AG08395 (cell line): ENCODE measurements around the gene TTLL8.
"Not testable (repeated sequence)": the region's sequence is repeated elsewhere in the genome, so short reads cannot be mapped to it uniquely, and the experiment has no call there.

ENCODE experiments used
- DNase-seq: peaks from one replicate; pipeline ENCODE4 v3.0.0; 2012; ENCODE audit warnings: mixed read lengths, low spot score

TTLL8 gene

DNA sequence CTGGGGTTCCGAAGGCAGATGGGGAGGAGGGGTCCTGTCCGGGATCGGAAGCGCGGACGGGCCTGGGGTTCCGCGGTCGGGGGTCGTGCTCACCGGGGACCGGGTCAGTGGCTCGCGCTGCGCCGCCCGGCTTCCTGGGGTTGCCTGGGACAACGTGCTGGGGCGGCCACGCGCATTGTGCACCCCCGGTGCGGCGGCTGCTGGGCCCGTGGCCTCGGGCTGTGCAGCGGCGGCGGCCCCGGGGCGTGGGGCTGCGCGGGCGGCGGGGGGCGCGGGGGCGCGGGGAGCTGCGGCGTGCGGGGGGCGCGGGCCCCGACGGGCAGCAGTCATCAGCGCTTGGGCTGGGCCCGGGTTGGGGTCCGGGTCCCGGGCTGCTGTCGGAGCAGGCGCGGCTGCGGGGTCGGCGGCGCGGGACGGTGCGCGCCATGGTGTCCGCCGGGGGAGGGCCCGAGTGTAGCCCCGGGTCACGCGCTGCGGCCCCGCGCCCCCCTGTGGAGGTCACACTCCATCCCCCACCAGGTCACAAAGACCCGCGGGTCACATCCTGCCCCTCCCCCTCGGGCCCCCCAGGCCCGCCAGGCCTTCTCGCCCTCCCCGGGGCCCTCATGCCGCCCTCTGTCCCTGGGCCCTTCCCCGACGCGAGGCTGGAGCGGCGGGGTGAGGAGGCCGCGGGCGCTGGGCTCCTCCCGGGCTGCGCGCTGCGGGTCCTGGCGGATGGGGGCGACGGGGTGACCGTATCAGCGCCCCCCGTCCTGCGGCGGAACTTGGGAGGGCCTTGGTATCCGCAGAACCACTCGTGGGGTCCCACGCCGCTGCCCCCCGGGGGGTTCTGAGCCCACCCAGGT is at the start of gene TTLL8:
Gene TTLL8 (minus strand): TSS at position 238 of the 845 bp plus-strand sequence.
- DNase-seq = no peak

DNA sequence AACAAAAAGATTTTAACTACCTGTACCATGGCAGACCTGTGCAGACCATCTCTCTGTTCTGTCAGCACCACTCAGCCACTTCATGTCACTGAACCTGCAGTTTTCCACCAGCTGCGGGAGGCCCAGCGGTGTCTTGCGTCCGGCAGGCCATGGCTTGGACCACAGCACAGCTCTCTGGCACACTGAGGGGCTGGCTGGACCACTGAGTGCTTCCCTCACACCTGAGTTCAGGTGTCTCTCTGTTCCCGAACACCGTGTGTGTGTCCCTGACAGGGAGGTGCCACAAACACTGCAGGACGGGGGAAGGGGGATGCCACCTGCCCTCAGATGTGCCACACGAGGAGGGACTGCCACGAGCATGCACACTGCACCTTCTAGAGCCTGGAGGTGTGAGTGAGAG is 49.4 kb upstream of the TTLL8 start:
- no peak for DNase-seq

DNA sequence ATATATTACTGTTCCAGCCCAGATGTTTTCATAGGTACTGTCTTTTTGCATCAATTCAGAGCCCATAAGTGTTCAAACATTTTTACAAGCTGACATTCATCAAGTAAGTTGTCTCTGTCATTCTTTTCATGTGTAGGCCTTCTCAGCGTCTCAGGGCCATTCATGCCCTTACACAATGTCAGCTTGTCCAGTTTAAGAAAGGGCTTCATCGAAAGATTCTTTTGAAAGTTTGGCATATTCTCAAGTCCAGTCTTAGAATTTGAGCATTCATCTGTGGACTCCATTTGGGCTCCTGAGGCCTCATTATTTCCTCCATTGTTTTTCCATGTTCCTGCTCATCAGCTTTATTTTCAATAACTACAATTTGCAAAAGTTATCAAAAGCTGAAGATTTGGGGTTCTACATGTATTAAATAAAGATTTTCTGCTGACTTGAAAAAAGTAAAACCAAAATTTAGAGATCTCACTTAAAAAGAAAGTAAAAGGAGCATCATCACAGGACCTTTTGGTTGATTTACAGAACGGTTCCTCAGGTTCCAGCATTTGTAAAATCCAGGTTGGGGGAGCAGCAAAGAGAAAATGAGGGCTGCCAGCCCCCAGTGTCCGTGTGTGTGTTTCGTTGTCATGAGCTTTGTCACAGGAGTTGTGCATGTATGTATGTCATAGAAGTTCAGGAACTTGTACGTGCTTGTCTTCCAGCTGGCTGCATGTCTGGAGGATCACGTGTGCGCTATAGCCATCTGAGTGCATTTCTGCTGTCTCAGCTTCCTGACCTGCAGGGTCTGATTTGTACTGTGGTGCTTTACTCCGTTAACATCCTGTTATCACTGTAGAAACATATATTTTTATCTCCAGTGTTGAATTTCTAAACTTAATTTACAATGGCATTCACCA is 47.4 kb upstream of the TTLL8 start:
- no peak for DNase-seq

DNA sequence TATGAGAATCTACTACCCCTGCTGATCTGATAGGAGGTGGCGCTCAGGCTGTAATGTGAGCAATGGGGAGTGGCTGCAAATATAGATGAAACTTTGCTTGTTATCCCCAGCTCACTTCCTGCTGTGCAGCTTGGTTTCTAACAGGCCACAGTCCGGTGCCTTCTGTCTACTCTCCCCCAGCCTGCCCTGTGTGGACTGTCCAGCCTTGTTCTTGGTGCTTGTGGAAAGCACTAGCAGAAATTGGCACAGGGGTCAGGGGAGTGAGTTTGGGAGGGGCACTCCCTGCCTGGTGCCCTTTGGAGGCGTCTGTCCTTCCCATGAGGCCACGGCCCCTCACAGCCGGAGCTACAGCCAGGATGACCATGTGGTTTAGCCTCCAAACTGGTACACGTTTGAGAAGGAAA is 46.0 kb upstream of the TTLL8 start:
- no peak for DNase-seq

DNA sequence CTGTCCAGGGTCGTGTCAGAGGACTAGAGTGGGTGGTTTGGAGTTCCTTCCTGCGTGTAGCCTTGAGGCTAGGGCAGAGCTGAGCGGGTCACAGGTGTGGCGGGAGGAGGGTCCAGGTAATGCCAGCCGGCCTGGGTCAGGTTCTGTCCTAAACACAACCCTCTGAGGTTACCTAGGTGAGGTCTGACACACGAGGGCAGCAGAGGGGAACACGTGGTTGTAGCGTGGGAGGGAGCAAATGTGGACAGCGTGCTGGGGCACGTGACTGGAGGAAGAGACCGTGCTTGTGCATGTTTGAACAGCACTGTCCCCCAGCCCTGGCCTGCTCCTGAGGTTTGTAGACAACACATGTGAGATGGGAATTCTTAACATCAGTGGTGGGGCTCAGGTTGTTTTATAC is 44.8 kb upstream of the TTLL8 start:
- no peak for DNase-seq

DNA sequence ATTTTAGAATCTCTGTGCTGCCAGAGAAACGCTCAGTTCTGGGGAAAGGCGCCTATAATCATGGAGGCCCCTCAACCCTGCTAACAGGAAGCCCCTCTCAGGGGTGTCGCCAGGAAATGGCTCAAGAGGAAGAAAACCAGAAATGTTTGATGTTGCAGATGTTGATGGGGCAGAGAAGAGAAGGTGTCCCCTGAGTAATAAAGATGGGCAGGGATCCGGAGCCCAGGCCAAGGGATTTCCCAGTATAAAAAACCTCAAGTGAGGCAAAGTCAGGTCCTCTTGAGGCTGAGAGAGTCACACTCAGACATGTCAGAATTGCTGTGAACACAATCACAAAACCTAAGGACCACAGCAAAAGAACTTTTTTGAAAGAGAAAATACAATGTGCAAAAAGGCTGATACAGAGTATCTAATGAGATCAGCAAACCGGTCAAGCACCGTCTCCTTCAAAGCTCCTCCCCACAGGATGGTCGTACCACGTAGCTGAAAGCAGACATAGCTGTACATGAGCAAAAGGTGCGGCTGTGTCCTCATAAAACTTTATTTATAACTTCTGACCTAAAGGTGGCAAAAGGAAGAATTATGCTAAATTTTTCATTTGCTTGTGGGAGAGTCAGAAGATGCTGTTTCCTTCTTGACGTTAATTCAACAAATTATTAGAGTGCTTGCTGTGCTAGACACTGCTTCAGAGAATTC is 43.9 kb upstream of the TTLL8 start:
- DNase-seq = no peak

DNA sequence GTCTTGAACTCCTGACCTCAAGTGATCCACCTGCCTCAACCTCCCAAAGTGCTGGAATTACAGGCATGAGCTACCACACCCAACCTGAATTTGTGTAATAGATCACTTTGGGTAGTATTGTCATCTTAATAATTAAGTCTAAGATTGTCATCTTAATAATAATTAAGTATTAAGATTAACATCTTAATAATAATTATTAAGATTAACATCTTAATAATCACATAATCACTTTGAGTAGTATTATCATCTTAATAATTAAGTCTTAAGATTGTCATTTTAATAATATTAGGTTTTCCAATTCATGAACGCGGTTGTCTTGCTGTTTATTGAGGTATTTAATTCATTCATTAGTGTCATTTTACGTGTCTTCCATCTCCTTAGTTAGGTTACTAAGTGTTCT is 40.0 kb upstream of the TTLL8 start:
- no peak for DNase-seq

DNA sequence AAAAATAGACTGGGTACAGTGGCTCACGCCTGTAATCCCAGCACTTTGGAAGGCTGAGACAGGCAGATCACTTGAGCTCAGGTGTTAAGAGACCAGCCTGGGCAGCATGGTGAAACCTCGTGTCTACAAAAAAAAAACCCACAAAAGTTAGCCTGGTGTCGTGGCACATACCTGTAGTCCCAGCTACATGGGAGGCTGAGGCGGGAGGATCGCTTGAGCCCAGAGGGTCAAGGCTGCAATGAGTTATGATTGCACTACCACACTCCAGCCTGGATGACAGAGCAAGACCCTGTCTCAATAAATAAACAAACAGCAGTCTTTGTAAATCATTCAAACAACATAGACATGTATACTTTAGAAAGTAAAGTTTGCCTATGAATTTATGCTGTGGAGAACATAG is 34.2 kb upstream of the TTLL8 start:
- no peak for DNase-seq

DNA sequence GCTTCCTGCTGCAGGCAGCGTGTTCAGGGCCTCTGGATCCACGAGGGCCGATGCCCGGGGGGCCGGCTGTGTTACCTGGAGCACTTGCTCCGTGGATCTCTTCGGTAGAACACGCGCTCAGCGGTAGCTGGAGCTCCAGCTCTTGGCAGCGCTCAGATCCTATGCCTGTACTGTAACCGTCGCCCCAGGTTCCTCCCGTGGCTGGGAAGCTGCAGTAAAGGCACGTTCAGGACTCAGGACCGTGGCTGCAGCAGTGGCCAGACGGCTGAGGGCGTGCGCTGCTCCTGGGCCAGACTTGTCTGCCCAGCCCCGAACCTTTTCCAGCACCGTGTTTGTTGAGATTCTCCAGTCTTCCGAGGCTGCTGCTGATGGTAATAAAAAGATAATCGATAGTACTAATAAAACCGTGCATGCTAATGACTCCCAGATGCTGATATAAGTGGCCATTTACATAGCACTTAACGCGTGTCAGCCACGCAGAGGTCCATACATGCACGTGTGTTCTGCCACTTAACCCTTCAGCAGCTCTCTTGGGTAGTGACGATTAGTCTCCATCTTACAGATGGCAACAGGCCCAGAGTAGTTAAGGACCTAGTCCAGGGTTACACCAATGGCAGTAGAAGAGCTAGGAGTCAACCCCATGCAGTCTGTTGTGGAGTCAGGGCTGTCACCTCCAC is 33.1 kb upstream of the TTLL8 start:
- DNase-seq = no peak

DNA sequence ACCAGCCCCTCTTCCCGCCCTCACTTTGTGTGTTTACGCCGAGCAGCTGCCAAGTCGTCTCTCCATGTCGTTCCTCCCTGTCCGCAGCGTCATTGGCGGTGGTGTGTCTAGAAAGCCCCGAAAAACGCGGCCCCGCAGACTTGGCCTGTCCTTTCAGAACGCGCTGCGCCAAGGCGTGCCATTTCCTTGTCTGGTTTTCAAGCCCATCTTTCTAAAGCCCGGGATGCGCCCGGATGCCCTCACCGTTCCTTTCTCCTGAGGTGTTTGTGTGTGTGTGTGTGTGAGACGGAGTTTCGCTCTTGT is 32.3 kb upstream of the TTLL8 start:
- no peak for DNase-seq

DNA sequence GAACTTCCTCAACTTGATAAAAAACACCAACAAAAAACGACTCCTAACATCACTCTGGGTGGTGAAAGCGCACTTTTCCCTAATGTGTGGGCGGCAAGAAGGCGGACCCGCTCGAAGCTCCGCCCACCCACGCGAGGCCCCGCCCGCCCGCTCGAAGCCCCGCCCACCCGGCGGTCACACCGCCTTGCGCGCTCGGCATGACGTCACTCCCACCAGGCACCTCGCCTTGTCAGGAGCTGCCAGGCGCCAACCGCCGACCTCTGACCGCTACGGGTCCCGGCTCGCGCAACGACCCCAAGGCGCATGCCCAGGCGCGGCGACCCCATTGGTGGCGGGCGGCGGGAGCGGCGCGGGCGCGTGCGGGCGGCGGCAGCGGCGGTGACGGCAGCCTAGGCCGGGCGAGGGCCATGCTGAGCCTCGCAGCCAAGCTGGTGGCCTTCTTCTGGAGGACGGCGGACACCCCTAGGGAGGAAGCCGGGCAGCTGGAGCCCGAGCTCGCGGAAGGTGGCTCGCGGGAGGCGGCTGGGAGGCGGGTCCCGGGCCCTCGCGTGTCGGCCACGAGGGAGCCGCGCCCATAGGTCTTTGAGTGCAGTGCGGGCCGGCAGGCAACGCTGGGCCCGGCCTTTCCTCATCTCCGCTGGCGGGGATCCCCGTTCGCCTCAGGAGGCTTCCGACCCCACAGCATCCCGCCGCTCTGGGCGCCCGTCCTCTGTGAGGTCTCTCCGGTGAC is 31.7 kb upstream of the TTLL8 start, which contains the start of gene MOV10L1:
Gene MOV10L1 (plus strand): TSS at position 325 of the 730 bp plus-strand sequence. CDS start 83 bp downstream, at position 408.
- no peak for DNase-seq

DNA sequence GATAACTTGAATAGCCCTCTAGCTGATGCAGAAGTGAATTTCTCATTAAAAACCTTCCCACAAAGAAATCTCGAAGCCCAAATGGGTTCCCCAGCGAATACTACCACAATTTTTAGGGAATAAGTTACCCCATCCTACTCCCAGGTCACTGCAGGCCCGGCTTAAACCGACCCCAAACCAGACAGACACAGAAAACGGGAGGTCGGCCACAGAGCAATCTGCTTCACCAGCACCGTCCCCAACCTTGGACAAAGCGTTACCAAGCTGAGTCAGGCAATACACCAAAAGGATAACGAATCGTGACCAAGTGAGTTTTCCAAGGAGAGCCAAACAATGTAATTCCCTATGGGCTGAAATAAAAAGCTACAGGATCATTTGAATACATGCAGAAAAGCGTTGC is 31.1 kb upstream of the TTLL8 start:
- DNase-seq = no peak

DNA sequence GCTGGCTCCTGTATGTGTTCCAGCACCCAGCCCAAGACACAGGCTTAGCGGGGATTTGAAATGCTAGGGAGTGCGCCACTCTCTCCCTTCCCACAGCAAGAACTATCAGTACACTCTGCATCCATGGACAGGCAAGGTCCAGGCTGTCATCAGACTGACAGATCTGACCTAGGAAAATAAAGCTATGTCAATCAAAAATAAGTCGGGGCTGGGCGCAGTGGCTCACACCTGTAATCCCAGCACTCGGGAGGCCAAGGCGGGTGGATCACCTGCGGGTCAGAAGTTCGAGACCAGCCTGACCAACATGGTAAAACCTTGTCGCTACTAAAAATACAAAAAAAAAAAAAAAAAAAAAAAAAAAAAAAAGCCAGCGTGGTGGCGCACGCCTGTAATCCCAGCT is 30.0 kb upstream of the TTLL8 start:
- DNase-seq = no peak

DNA sequence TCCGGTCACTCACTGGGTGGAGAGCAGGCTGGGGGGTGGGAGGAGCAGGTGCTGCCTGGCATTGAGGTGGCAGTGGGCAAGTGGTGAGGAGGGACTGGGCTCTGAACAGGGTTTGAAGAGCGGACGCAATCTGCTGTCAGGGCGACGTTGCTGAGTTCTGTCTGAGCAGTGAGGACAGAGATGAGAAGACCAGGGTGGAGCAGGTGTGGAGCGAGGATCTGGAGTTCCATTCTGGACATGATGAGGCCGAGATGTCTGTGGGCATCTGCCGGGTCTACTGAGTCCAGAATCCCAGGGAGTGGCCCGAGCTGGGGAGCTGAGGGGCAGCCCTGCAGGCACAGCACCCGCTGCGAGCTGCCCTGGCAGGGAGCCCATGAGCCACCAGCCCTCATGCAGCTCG is 29.5 kb upstream of the TTLL8 start:
- no peak for DNase-seq

DNA sequence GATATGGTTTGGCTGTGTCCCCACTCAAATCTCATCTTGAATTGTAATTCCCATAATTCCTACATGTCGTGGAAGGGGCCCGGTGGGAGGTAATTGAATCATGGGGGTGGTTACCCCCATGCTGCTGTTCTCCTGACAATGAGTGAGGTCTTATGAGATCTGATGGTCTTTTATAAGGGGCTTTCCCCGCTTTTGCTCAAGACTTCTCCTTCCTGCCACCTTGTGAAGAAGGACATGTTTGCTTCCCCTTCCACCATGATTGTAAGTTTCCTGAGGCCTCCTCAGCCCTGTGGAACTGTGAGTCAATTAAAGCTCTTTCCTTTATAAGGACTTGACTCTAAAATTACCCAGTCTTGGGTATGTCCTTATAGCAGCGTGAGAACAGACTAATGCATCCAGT is 28.9 kb upstream of the TTLL8 start:
- not testable (repeated sequence) for DNase-seq

DNA sequence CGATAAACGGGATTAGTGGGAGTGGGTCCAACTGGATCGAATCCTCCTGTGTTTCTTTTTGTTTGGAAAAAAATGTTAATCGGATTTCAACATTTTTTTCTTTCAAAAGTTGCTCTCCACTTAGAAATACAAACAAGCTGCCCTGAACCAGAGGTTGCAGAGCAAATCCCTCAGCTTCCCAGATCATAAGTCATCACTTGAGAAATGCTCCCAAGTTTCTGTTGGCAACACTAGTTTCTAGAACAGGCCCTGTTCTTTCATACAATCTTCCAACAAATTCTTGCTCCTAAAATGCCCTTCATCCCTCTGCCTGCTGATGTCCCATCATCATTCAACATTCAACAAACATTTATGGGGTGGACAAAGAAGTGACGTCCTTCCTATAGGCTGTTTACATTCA is 28.4 kb upstream of the TTLL8 start:
- DNase-seq = peak; percentile 39

DNA sequence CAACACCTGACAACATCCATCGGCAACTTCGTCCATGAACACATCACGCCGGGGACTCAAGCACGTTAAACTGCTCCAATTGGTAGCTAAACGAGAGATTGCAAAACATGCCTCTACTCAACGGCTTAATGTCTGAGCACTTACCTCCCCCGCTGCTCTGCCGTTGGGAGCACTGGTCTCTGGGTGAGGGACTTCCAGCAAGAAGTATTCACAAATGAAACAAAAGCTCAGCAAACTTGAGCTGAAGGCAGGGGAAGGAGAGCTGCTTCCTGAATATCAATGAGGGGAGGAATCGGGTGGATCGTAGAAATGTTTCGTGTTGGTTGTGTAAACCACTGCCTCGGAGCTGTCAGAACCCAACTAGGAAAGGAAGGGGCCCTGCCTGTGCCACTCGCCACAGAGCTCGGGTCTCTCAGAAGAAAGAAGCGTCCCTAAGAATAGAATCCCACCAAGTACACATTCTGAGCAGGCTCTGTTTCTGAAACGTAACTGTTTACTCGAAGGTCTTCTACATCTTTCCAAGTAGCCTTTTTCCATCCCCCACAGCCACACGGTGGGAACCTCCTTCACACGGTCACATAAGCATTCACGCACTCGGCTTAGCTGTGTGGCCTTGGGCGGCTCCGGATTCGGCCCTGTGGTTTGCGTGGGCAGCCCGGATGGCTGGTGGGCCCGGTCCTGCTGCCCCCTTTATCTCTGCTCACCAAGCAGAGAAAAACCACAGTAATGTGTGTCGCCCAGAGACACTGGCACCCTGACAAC is 27.3 kb upstream of the TTLL8 start, which contains the start of gene MLC1:
Gene MLC1 (minus strand): TSS at position 216 of the 762 bp plus-strand sequence. CDS start 524 bp downstream, outside the sequence.
- DNase-seq = no peak

DNA sequence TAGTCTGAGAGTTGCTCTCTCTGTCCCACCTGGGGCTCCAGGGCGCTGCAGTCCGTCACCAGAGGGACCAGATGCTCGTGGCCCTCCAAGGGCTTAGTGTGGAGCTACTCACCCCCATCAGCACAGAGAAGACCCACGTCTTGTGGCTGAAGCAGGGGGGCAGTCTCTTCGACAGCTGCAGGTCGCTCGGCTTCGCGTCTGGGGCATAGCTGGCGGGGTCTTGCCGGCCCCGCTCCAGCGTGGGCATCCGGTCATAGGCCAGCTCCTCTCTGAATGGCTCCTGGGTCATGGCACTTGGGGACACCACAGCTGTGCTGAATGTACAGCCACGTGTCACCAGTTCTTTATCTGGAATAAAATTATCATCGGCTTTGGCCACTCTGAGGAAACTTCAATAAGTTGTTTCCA is 26.5 kb upstream of the TTLL8 start:
- DNase-seq = no peak

DNA sequence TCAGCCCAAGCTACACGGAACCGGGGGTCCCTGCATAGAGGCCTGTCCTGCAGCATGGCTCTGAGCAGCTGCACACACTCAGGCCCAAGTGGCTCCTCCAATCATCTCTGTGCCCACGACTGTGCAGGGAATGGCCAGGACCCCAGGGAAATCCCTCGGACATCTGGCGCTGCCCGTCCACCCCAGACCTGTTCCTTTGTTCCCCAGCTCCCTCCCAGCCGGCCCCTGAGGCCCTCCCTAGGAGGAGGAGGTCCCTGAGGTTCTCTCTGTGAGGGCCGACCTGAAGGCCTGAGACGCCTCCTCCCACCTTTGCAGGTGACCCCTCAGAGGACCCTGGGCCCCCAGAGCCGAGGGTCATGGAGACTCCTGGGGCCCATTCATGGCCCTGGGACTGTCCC is 26.0 kb upstream of the TTLL8 start:
- DNase-seq = no peak

DNA sequence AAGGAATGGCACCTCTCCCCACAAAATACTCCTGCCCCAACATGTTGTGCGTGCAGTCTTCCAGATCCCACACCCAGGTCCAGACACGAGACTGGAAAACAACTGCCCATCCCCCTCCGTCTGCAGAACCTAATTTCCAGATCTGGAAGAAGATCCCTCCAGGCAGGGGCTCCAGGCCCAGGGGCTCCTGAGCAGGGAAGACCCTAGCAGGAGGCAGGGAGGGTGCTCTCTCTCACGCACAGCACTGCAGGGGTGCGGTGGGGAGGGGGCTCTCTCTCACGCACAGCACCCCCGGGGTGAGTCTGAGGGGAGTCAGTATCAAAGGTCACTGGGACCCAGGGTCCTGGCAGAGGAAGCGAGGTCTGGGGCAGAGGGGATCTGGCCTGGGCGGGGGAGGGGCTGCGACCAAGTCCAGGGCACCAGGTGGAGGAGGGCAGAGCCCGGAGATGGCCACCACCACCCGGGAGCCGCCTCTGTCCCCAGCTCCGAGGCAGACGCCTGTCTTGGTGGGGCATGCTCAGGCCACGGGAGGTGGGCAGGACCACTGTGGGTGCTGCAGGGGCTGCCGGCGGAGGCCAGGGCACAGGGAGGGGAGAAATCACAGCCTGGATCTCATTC is 25.5 kb upstream of the TTLL8 start:
- no peak for DNase-seq
